ENCODE data around the gene SLC7A11.

The SLC7A11 gene

DNA sequence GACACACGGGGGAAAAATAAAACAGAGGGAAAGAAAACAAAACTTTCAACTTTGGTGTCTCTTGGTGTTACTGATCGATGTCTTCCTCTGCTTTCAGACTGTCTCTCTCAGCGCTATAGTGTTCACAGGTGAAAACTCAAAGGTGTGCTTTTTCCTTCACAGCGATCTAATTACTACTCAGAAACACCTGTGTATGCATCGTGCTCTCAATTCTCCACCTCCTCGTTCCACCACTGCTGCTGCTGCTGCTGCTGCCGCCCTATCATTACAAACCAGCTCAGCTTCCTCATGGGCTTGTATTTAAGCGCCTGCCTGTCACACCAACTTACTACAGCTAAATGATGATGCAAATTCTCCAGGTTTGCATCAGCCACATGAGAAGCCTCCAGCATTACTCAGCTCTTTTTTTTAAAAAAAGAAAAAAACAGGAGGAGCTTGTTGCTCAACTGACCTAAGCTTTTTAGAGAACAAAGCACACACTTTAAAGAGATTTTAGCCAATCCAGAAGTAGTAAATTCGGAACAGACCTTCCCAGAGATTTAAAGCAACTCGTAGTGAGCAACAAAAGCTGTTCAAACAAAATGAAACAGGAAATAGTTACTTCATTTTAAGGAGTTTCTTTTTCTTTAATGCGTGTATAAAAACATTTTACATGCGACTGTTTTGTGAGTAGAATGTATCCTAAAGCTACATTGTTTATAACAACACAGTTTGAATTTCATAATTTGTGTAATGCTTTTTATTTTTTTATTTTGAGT is at the start of gene SLC7A11:
SLC7A11 (minus strand) TSS at position 274 of the 758 bp plus-strand sequence. CDS start 280 bp downstream, outside the sequence.
- peak within 1 kb of the TSS; percentile 80 to 87 (median 85) for H3K4me3 Mint-ChIP-seq
- H3K9me3 Mint-ChIP-seq, result no peaks in the 10 kb centered on the region
- TF ChIP-seq, protein P1, sequence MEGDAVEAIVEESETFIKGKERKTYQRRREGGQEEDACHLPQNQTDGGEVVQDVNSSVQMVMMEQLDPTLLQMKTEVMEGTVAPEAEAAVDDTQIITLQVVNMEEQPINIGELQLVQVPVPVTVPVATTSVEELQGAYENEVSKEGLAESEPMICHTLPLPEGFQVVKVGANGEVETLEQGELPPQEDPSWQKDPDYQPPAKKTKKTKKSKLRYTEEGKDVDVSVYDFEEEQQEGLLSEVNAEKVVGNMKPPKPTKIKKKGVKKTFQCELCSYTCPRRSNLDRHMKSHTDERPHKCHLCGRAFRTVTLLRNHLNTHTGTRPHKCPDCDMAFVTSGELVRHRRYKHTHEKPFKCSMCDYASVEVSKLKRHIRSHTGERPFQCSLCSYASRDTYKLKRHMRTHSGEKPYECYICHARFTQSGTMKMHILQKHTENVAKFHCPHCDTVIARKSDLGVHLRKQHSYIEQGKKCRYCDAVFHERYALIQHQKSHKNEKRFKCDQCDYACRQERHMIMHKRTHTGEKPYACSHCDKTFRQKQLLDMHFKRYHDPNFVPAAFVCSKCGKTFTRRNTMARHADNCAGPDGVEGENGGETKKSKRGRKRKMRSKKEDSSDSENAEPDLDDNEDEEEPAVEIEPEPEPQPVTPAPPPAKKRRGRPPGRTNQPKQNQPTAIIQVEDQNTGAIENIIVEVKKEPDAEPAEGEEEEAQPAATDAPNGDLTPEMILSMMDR (IDR thresholded peaks at IDR 0.05; ENCODE audit: unreplicated experiment in 3 of 3), result no peak
- H3K36me3 Mint-ChIP-seq (ENCODE audit: low read depth), result no peaks in the 10 kb centered on the region
- peaks cover 22% of the 10 kb centered on the region for H3K4me1 Mint-ChIP-seq
- peak within 1 kb of the TSS; percentile 86 to 94 (median 89) for H3K27ac Mint-ChIP-seq
- no peaks in the 10 kb centered on the region for H3K27me3 Mint-ChIP-seq (ENCODE audit: low read depth)

GRCh38 chr4:138291431-138291830 is 49.3 kb upstream of the SLC7A11 start:
- no peak overlapping the region for H3K27ac Mint-ChIP-seq
- no peaks in the 10 kb centered on the region for H3K9me3 Mint-ChIP-seq

GRCh38 chr4:138290805-138291204 is 48.7 kb upstream of the SLC7A11 start:
- H3K36me3 Mint-ChIP-seq (ENCODE audit: low read depth), result no peaks in the 10 kb centered on the region
- H3K27me3 Mint-ChIP-seq (ENCODE audit: low read depth), result no peaks in the 10 kb centered on the region
- TF ChIP-seq, protein P1 (IDR thresholded peaks at IDR 0.05; ENCODE audit: unreplicated experiment in 3 of 3), result no peak
- no peak overlapping the region for H3K27ac Mint-ChIP-seq
- no peak overlapping the region for H3K4me3 Mint-ChIP-seq
- no peaks in the 10 kb centered on the region for H3K9me3 Mint-ChIP-seq
- H3K4me1 Mint-ChIP-seq, result no peaks in the 10 kb centered on the region

More at GRCh38 chr4:138291431-138291830, 49.3 kb upstream of the SLC7A11 start:
- Mint-ChIP-seq H3K27me3 (ENCODE audit: low read depth) (no peaks in the 10 kb centered on the region), H3K4me3 (no peak overlapping the region), H3K36me3 (ENCODE audit: low read depth) (no peaks in the 10 kb centered on the region), H3K4me1 (no peaks in the 10 kb centered on the region)
- TF ChIP-seq, protein P1 (IDR thresholded peaks at IDR 0.05; ENCODE audit: unreplicated experiment in 3 of 3), result no peak

DNA sequence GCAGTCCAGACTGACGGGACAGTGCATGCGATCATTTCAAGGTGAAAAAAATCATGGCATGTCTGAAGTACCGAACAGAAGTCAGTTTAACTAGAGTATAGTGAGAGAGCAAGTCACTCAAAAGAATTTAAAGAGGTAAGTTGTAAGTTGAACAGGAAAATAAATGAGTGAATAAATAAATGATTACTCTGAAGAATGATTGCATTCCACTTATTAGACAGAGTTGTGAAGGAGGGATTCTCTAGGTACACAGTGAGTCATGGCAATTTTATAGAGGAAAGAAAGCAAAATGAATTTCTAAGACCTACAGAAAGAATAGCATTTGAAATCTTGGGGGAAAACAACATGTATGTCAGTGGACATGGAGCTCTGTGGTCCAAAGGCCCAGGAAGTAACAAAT is 37.1 kb upstream of the SLC7A11 start:
- peaks cover 5% of the 10 kb centered on the region for H3K9me3 Mint-ChIP-seq
- H3K4me1 Mint-ChIP-seq, result no peaks in the 10 kb centered on the region
- no peaks in the 10 kb centered on the region for H3K27me3 Mint-ChIP-seq (ENCODE audit: low read depth)
- no peaks in the 10 kb centered on the region for H3K36me3 Mint-ChIP-seq (ENCODE audit: low read depth)
- no peak overlapping the region for H3K4me3 Mint-ChIP-seq
- TF ChIP-seq, protein P1 (IDR thresholded peaks at IDR 0.05; ENCODE audit: unreplicated experiment in 3 of 3), result no peak
- H3K27ac Mint-ChIP-seq, result no peak overlapping the region

DNA sequence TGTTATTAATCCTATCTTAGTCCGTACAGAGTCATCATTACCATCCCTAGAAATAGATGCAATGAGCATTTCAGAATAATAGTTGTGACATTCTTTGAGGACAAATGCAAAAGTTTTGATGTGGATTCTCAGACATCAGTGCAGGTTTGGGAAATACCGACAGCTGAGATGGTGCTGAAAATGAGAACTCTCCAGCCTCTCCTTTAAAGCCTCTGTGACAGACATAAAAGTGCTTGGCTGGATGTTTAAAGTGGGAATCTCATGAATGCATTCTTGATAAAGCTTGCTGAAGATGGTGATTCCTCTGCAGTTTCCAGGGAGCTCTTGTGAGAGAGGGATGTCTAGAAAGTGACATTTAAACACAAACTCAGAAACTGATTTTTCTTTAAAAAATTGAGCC is 35.0 kb upstream of the SLC7A11 start:
- Mint-ChIP-seq H3K27me3 (ENCODE audit: low read depth) (no peaks in the 10 kb centered on the region), H3K9me3 (peaks cover 1% of the 10 kb centered on the region), H3K4me3 (no peak overlapping the region), H3K27ac (no peak overlapping the region), H3K4me1 (no peaks in the 10 kb centered on the region), H3K36me3 (ENCODE audit: low read depth) (no peaks in the 10 kb centered on the region)
- TF ChIP-seq, protein P1 (IDR thresholded peaks at IDR 0.05; ENCODE audit: unreplicated experiment in 3 of 3), result no peak

Data from nephron (organoid).